ENCODE measurements around the gene LDLRAD1. TPM values are rescaled to one million over a fixed set of nuclear protein-coding genes. Genes with fewer than 3 reads are reported as not detected.

Gene LDLRAD1
- total RNA-seq, 1 experiment from 2014 or later: not detected

GRCh38 chr1:53992085-53992874, 25.7 kb downstream of the LDLRAD1 start:
- Histone ChIP-seq H3K27ac (ENCODE audit: low read depth, low read length, poor library complexity, severe bottlenecking) (no peak overlapping the region), H3K9me3 (ENCODE audit: low read depth, low read length, poor library complexity, severe bottlenecking) (no peaks in the 10 kb centered on the region), H3K4me1 (ENCODE audit: insufficient read depth, low read length, poor library complexity, severe bottlenecking) (no peaks in the 10 kb centered on the region), H3K4me3 (ENCODE audit: low read depth, low read length, poor library complexity, severe bottlenecking) (no peak overlapping the region), H3K36me3 (ENCODE audit: insufficient read depth, low read length, poor library complexity, severe bottlenecking) (no peaks in the 10 kb centered on the region), H3K27me3 (replicated peaks; ENCODE audit: insufficient read depth, low read depth, low read length, poor library complexity) (no peaks in the 10 kb centered on the region)
- no peak for DNase-seq (ENCODE audit: low spot score)
- no peak for TF ChIP-seq EZH2 (IDR thresholded peaks at IDR 0.05; ENCODE audit: borderline replicate concordance, low read depth, low read length, poor library complexity, severe bottlenecking)
- TF ChIP-seq CTCF (conservative IDR thresholded peaks at IDR 0.05; ENCODE audit: low read depth, low read length): no peak
- ChIA-PET CTCF (no interaction called here), POLR2A (ENCODE audit: low non-redundant PET) (no interaction called here)
- intact Hi-C loops (cut with micrococcal nuclease; ENCODE audit: unreplicated experiment): no loop called here
- no TSS peak for BruUV-seq (replicated peaks)

GRCh38 chr1:53987880-53988279, 30.1 kb downstream of the LDLRAD1 start:
- Histone ChIP-seq H3K36me3 (ENCODE audit: insufficient read depth, low read length, poor library complexity, severe bottlenecking) (no peaks in the 10 kb centered on the region), H3K4me1 (ENCODE audit: insufficient read depth, low read length, poor library complexity, severe bottlenecking) (no peaks in the 10 kb centered on the region), H3K9me3 (ENCODE audit: low read depth, low read length, poor library complexity, severe bottlenecking) (no peaks in the 10 kb centered on the region), H3K4me3 (ENCODE audit: low read depth, low read length, poor library complexity, severe bottlenecking) (no peak overlapping the region), H3K27me3 (replicated peaks; ENCODE audit: insufficient read depth, low read depth, low read length, poor library complexity) (no peaks in the 10 kb centered on the region), H3K27ac (ENCODE audit: low read depth, low read length, poor library complexity, severe bottlenecking) (no peak overlapping the region)
- intact Hi-C loops (cut with micrococcal nuclease; ENCODE audit: unreplicated experiment): no loop called here
- no peak for TF ChIP-seq CTCF (conservative IDR thresholded peaks at IDR 0.05; ENCODE audit: low read depth, low read length)
- no peak for TF ChIP-seq EZH2 (IDR thresholded peaks at IDR 0.05; ENCODE audit: borderline replicate concordance, low read depth, low read length, poor library complexity, severe bottlenecking)
- BruUV-seq (replicated peaks): no TSS peak
- no peak for DNase-seq (ENCODE audit: low spot score)
- POLR2A ChIA-PET (ENCODE audit: low non-redundant PET): no interaction called here
- CTCF ChIA-PET: no interaction called here

- Histone ChIP-seq H3K27ac (ENCODE audit: low read depth, low read length, poor library complexity, severe bottlenecking) (no peak overlapping the region), H3K9me3 (ENCODE audit: low read depth, low read length, poor library complexity, severe bottlenecking) (no peaks in the 10 kb centered on the region), H3K36me3 (ENCODE audit: insufficient read depth, low read length, poor library complexity, severe bottlenecking) (no peaks in the 10 kb centered on the region), H3K4me3 (ENCODE audit: low read depth, low read length, poor library complexity, severe bottlenecking) (no peak overlapping the region), H3K4me1 (ENCODE audit: insufficient read depth, low read length, poor library complexity, severe bottlenecking) (no peaks in the 10 kb centered on the region), H3K27me3 (replicated peaks; ENCODE audit: insufficient read depth, low read depth, low read length, poor library complexity) (no peaks in the 10 kb centered on the region)
- intact Hi-C loops (cut with micrococcal nuclease; ENCODE audit: unreplicated experiment): no loop called here
- TF ChIP-seq EZH2 (IDR thresholded peaks at IDR 0.05; ENCODE audit: borderline replicate concordance, low read depth, low read length, poor library complexity, severe bottlenecking) (no peak), CTCF (conservative IDR thresholded peaks at IDR 0.05; ENCODE audit: low read depth, low read length) (no peak)
- BruUV-seq (replicated peaks): no TSS peak
- DNase-seq (ENCODE audit: low spot score): no peak
- ChIA-PET POLR2A (ENCODE audit: low non-redundant PET) (no interaction called here), CTCF (no interaction called here)
Observed at GRCh38 chr1:53986458-53986857, 31.5 kb downstream of the LDLRAD1 start.

Data from A673 (cell line).